OCI-LY1 (cell line): ENCODE measurements around the gene DPP9.

Experiments used
- CTCF ChIP-seq: fragments of 200-600 bp; sonication (generic), shearing (Covaris generic); IDR thresholded peaks from 2 replicates; pipeline ENCODE4 v1.5.1; 2017; ENCODE audit warnings: mild to moderate bottlenecking, antibody characterized with exemption, low read length, moderate library complexity, mixed read lengths
- EZH2 ChIP-seq: fragments of 200-600 bp; sonication (generic), shearing (Covaris generic); IDR thresholded peaks from 2 replicates; pipeline ENCODE4 v1.8.0; 2017; ENCODE audit warnings: borderline replicate concordance, mixed run types, mild to moderate bottlenecking, antibody characterized with exemption, low read length, moderate library complexity, mixed read lengths

GRCh38 chr19:4636151-4636717 lies 87.4 kb downstream of the DPP9 start:
- peak; percentile 82 for TF ChIP-seq CTCF
- TF ChIP-seq EZH2, result no peak
